Left forelimb (tissue), 1 donor: ENCODE data around the gene DRAXIN.

Experiments used
- DNase-seq: peaks from one replicate; pipeline ENCODE4 v3.0.0-alpha.2; 2018; ENCODE audit warnings: low spot score

The DRAXIN gene

GRCh38 chr1:11708554-11709350 lies 17.2 kb downstream of the DRAXIN start:
- DNase-seq, result no peak

GRCh38 chr1:11711490-11711889 lies 20.0 kb downstream of the DRAXIN start:
- DNase-seq, result no peak

GRCh38 chr1:11712285-11712684 lies 20.8 kb downstream of the DRAXIN start:
- DNase-seq, result no peak

GRCh38 chr1:11713095-11713494 lies 21.6 kb downstream of the DRAXIN start:
- DNase-seq, result no peak

- no peak for DNase-seq
Measured at GRCh38 chr1:11714831-11715575, 23.5 kb downstream of the DRAXIN start.

GRCh38 chr1:11719313-11720032 lies 28.0 kb downstream of the DRAXIN start:
- no peak for DNase-seq

GRCh38 chr1:11720033-11720376 lies 28.5 kb downstream of the DRAXIN start:
- no peak for DNase-seq

GRCh38 chr1:11720525-11720924 lies 29.0 kb downstream of the DRAXIN start:
- DNase-seq, result no peak

- DNase-seq, result no peak
Measured at GRCh38 chr1:11721311-11721710, 29.8 kb downstream of the DRAXIN start.

- no peak for DNase-seq
Measured at GRCh38 chr1:11722538-11722937, 31.0 kb downstream of the DRAXIN start.

- DNase-seq, result no peak
Measured at GRCh38 chr1:11725616-11726015, 34.1 kb downstream of the DRAXIN start.

- DNase-seq, result no peak
Measured at GRCh38 chr1:11727119-11727518, 35.6 kb downstream of the DRAXIN start.

GRCh38 chr1:11728126-11728806 lies 36.8 kb downstream of the DRAXIN start:
- no peak for DNase-seq

- DNase-seq, result no peak
Measured at GRCh38 chr1:11729155-11729497, 37.6 kb downstream of the DRAXIN start.

GRCh38 chr1:11729498-11730428 lies 38.3 kb downstream of the DRAXIN start:
- no peak for DNase-seq

GRCh38 chr1:11730429-11730891 lies 39.0 kb downstream of the DRAXIN start:
- no peak for DNase-seq

GRCh38 chr1:11731691-11732283 lies 40.3 kb downstream of the DRAXIN start:
- DNase-seq, result peak; percentile 89

GRCh38 chr1:11733306-11733705 lies 41.8 kb downstream of the DRAXIN start:
- DNase-seq, result no peak

- no peak for DNase-seq
Measured at GRCh38 chr1:11735531-11735853, 44.0 kb downstream of the DRAXIN start.

GRCh38 chr1:11735854-11736745 lies 44.6 kb downstream of the DRAXIN start, which contains the start of gene AGTRAP:
Gene AGTRAP, plus strand, starts transcription at chr1:11736136. Its CDS starts 73 bp downstream, at chr1:11736209.
- peak; percentile 95 for DNase-seq
